ENCODE results near the gene METTL26.

DNA sequence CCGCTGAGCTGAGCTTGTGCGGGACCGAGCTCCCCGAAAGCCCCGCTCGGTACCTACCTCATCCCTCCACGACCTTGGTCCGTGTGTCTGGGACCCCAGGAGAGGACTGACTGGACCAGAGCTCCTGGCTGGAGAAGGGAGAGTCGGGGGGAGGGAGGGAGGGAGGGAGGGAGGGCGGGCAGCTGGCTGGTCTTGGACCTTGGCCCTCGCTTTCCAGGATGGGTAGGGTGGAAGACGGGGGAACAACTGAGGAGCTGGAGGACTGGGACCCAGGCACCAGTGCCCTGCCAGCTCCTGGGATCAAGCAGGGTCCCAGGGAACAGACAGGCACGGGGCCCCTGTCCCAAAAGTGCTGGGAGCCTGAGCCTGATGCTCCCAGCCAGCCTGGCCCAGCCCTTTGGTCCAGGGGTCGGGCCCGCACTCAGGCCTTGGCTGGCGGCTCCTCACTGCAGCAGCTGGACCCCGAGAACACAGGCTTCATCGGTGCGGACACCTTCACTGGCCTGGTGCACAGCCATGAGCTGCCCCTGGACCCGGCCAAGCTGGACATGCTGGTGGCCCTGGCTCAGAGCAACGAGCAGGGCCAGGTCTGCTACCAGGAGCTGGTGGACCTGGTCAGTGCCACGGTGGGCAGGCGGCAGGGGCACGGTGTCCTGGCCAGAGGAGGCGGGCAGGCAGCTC, 39.9 kb upstream of the METTL26 start:
- TF ChIP-seq CTCF (IDR thresholded peaks at IDR 0.05) (no peak), POLR2A (IDR thresholded peaks at IDR 0.05) (no peak), POLR2AphosphoS5 (IDR thresholded peaks at IDR 0.05) (no peak)

Measured in stomach (tissue), 4 donors.